Transverse colon (tissue), 4 donors: ENCODE data around the gene CAMKK1. TPM values are rescaled to one million over a fixed set of nuclear protein-coding genes. Genes with fewer than 3 reads are reported as not detected.

ENCODE experiments used
- DNase-seq: peaks from one replicate; pipeline ENCODE4 v3.0.0-alpha.2; 2019
- H3K27ac ChIP-seq, 4 donors: fragments of 200-600 bp; sonication (generic); 2 replicates each; pipeline ENCODE4 v1.5.1; 2016 to 2018; ENCODE audit warnings: inconsistent platforms in 4 of 4
- H3K27me3 ChIP-seq: fragments of 200-600 bp; sonication (generic); 2 replicates; pipeline ENCODE4 v1.5.1; 2017; ENCODE audit warnings: inconsistent platforms
- H3K36me3 ChIP-seq, 4 donors: fragments of 200-600 bp; sonication (generic); 2 replicates each; pipeline ENCODE4 v1.5.1; 2017 to 2019; ENCODE audit warnings: inconsistent platforms in 4 of 4
- H3K4me1 ChIP-seq, 4 donors: fragments of 200-600 bp; sonication (generic); 2 replicates each; pipeline ENCODE4 v1.5.1; 2017 to 2020; ENCODE audit warnings: inconsistent platforms in 4 of 4
- H3K4me3 ChIP-seq, 4 donors: fragments of 200-600 bp; sonication (generic); 1 replicate in 1 of 4; 2 replicates in 3 of 4; pipeline versions ENCODE4 v1.5.1 to v1.6.1; 2017 to 2019; ENCODE audit warnings: inconsistent platforms in 4 of 4
- H3K9me3 ChIP-seq, 2 donors: fragments of 200-600 bp; sonication (generic); 2 replicates each; pipeline ENCODE4 v1.5.1; 2017 to 2019; ENCODE audit warnings: inconsistent platforms in 2 of 2
- EP300 ChIP-seq: sonication (generic); formaldehyde crosslinking; IDR thresholded peaks from one replicate; pipeline ENCODE4 v1.6.1; 2017; ENCODE audit warnings: antibody characterized with exemption, low read depth
- POLR2A ChIP-seq: fragments of 450-650 bp; IDR thresholded peaks from one replicate; pipeline ENCODE4 v1.6.1; 2016; ENCODE audit warnings: antibody characterized with exemption, mild to moderate bottlenecking, moderate library complexity
- POLR2AphosphoS5 ChIP-seq, 3 donors: sonication (generic); formaldehyde crosslinking; IDR thresholded peaks; one replicate each; pipeline ENCODE4 v1.6.1; 2016; ENCODE audit warnings: antibody characterized with exemption in 3 of 3
- WGBS, 2 donors: methylation state at CpG; one replicate each; pipeline ENCODE4 v1.1.5; 2018; ENCODE audit warnings: low coverage in 1 of 2; 5-methylcytosine and 5-hydroxymethylcytosine counted together
- in situ Hi-C, 4 donors: fragments of 200-750 bp; cut with MboI; loops; one replicate each; pipeline versions ENCODE4 v1.15.0 to v1.15.1; 2017; ENCODE audit warnings: low sequenced_read_pairs in 3 of 4, low pct_ligation_motif_present in 1 of 4, low pct_unique_long_range_greater_than_20kb in 1 of 4
- intact Hi-C: fragments of 100-400 bp; cut with DNase I; formaldehyde crosslinking; loops from one replicate; pipeline ENCODE4 v1.15.1; 2023; ENCODE audit warnings: low total_unique reads
- total RNA-seq, 4 donors: library from RNA; depleted of rRNA; stranded (reverse); fragments of >200 nt; gene quantifications; one replicate each; pipeline ENCODE4 v1.1.0, GENCODE V29; 2016
- TF ChIP-seq, protein P1 (sequence below), 5 experiments: fragments of 200-600 bp in 3 of 5; fragments of 450-650 bp in 2 of 5; sonication (generic) in 3 of 5; IDR thresholded peaks; 1 replicate in 2 of 5; 2 replicates in 3 of 5; pipeline ENCODE4 v1.5.1; 2016 to 2017; ENCODE audit warnings: antibody characterized with exemption in 5 of 5, inconsistent platforms in 3 of 5, mild to moderate bottlenecking in 2 of 5, moderate library complexity in 1 of 5

The CAMKK1 gene
- total RNA-seq, 4 donors from 2014 or later: 2.9 to 31.0 (median 5.0) TPM

DNA sequence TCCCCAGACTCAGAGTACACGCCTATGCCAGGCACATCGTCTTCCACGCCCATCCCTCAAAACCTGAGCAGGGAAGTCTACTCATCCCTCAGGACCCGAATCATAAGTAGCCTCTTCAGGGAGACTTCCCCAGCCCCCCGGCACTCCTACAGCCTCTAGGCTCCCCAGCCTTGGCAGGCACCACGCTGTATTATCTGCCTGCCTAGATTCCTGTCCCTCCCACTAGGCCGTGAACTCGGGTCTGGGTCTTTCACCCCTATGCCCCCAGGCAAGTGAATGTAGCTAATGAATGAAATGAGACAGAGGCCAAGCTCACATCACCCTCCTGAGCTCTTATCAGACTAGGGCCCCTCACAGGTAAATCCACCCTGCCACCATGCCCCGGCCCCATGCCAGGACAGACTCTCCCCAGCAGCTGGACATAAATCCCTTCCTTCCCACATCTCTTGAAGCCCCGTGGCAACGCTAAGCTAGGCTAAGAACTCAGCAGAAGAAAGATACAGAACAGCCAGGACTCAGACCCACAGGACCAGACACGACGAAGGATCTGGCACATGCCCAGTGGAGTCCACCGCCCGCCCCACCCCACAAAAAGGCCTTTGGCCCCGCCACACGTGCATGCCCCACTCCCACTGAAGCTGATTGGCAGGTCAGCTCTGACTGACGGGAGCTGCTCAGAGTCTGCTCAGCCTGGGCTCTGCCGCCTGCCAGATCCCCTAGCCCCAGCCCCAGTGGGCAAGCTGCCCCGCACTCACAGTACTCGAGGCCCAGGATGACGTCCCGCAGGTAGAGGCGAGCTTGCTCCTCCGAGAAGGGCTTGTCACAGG, 13.0 kb downstream of the CAMKK1 start:
- H3K36me3 ChIP-seq: no peaks in the 10 kb centered on the region
- WGBS, 2 donors: 76% methylated on average over 24 of the region's 25 CpGs; no CpG with 5 or more reads in 1 of the 2 donors
- DNase-seq: no peak
- H3K9me3 ChIP-seq: no peaks in the 10 kb centered on the region
- peaks cover 0 to 6% (median 0%) of the 10 kb centered on the region in 4 donors for H3K4me1 ChIP-seq
- in situ Hi-C loops: no loop called here
- H3K4me3 ChIP-seq: no peak overlapping the region
- H3K27ac ChIP-seq: peak overlapping the region in 2 of 4 donors; percentile 19 to 34
- intact Hi-C loops: loop anchor here (10.0 kb wide), 1 partner anchor 1405 kb away; no protein-coding TSS in a partner anchor
- TF ChIP-seq POLR2A: no peak
- TF ChIP-seq, protein P1, sequence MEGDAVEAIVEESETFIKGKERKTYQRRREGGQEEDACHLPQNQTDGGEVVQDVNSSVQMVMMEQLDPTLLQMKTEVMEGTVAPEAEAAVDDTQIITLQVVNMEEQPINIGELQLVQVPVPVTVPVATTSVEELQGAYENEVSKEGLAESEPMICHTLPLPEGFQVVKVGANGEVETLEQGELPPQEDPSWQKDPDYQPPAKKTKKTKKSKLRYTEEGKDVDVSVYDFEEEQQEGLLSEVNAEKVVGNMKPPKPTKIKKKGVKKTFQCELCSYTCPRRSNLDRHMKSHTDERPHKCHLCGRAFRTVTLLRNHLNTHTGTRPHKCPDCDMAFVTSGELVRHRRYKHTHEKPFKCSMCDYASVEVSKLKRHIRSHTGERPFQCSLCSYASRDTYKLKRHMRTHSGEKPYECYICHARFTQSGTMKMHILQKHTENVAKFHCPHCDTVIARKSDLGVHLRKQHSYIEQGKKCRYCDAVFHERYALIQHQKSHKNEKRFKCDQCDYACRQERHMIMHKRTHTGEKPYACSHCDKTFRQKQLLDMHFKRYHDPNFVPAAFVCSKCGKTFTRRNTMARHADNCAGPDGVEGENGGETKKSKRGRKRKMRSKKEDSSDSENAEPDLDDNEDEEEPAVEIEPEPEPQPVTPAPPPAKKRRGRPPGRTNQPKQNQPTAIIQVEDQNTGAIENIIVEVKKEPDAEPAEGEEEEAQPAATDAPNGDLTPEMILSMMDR (IDR thresholded peaks at IDR 0.05): no peak
- no peak for TF ChIP-seq POLR2AphosphoS5 (IDR thresholded peaks at IDR 0.05)
- no peak for TF ChIP-seq EP300
- H3K27me3 ChIP-seq: no peaks in the 10 kb centered on the region

DNA sequence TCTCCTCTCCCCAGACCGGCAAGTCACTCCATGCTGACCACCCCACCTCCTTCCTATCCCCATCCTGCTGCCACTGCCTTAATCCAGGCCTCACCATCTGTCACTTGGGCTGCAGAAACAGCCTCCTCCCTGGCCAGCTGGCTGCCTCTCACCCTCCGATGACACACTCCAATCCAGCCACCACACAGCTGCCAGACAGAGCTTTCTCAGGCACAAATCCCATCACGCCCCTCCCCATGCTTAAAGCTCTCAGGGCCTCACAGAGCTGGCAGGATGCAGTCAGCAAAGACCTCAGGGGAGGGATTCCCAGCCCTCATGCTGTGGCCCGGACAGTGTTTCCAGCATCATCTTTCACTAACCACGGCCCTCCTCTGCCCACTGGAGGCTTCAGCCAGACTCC, 13.7 kb downstream of the CAMKK1 start:
- intact Hi-C loops (loop anchor here (10.0 kb wide), 1 partner anchor 1404 kb away; no protein-coding TSS in a partner anchor), in situ Hi-C loops (no loop called here)
- Histone ChIP-seq H3K27ac (peak overlapping the region in 1 of 4 donors; percentile 34), H3K9me3 (no peaks in the 10 kb centered on the region), H3K36me3 (no peaks in the 10 kb centered on the region), H3K4me1 (peaks cover 0 to 6% (median 0%) of the 10 kb centered on the region in 4 donors), H3K4me3 (no peak overlapping the region), H3K27me3 (no peaks in the 10 kb centered on the region)
- TF ChIP-seq, protein P1 (IDR thresholded peaks at IDR 0.05): no peak
- TF ChIP-seq POLR2A: no peak
- TF ChIP-seq POLR2AphosphoS5 (IDR thresholded peaks at IDR 0.05): no peak
- TF ChIP-seq EP300: no peak
- no peak for DNase-seq
- WGBS, 2 donors: 77 to 80% methylated on average over 1 to 5 of the region's 5 CpGs

DNA sequence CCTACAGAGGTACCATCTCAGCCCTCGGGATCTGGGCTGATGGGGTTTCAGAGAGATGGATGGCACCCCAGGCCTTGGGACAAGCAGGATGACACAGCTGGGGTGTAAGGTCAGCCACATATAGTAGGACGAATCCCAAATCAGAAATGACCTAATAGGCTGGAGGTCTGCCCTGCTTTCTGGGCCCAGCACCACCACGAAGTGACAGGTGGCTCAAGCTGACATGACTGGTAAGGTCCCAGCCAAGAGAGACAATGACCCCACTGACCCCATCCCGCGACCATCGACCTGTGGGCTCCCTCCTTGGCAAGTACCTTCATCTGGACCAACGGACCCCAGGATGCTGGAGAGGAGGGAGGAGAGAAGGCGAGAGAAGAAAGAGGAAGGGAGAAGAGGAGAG, 15.6 kb downstream of the CAMKK1 start:
- 70% methylated on average over 8 of the region's 8 CpGs; no CpG with 5 or more reads in 1 of the 2 donors for WGBS, 2 donors
- in situ Hi-C loops: no loop called here
- intact Hi-C loops: loop anchor here (10.0 kb wide), 1 partner anchor 1402 kb away; no protein-coding TSS in a partner anchor
- no peak for DNase-seq
- Histone ChIP-seq H3K27ac (no peak overlapping the region), H3K36me3 (peaks cover 0 to 8% (median 0%) of the 10 kb centered on the region in 4 donors), H3K4me3 (no peak overlapping the region), H3K4me1 (peaks cover 0 to 6% (median 0%) of the 10 kb centered on the region in 4 donors), H3K27me3 (no peaks in the 10 kb centered on the region), H3K9me3 (no peaks in the 10 kb centered on the region)
- TF ChIP-seq POLR2AphosphoS5 (IDR thresholded peaks at IDR 0.05) (no peak), EP300 (no peak), POLR2A (no peak)
- TF ChIP-seq, protein P1 (IDR thresholded peaks at IDR 0.05): no peak

DNA sequence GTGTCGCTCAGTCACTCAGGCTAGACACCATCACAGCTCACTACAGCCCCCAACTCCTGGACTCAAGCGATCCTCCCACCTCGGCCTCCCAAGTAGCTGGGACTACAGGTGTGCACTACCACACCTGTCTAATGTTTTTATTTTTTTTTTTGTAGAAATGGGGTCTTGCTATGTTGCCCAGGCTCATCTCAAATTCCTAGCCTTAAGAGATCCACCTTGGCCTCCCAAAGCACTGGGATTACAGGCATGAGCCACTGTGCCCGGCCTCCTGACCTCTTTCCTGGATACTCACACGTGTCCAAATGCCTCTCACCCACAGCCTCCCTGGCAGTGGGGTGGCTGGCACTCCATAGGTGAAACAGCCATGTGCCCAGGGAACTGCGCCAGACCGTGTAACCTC, 17.5 kb downstream of the CAMKK1 start:
- Histone ChIP-seq H3K4me3 (no peak overlapping the region), H3K9me3 (no peaks in the 10 kb centered on the region), H3K27me3 (no peaks in the 10 kb centered on the region), H3K27ac (no peak overlapping the region), H3K4me1 (peaks cover 0 to 6% (median 2%) of the 10 kb centered on the region in 4 donors), H3K36me3 (peaks cover 0 to 8% (median 0%) of the 10 kb centered on the region in 4 donors)
- TF ChIP-seq, protein P1 (IDR thresholded peaks at IDR 0.05): no peak
- TF ChIP-seq EP300 (no peak), POLR2A (no peak), POLR2AphosphoS5 (IDR thresholded peaks at IDR 0.05) (no peak)
- 92 to 100% methylated on average over 3 to 7 of the region's 7 CpGs for whole genome bisulfite sequencing, 2 donors
- no peak for DNase-seq
- in situ Hi-C loops (no loop called here), intact Hi-C loops (loop anchor here (10.0 kb wide), 1 partner anchor 1401 kb away; no protein-coding TSS in a partner anchor)
